NK-92 treated with Interleukin-12 subunit alpha and Interleukin-12 subunit beta, amount 100 ng/mL, for 24 hours (cell line): Measurements from ENCODE around the gene NLRP1.

Experiments used
- DNase-seq: peaks from one replicate; lab custom pipeline; 2025; lab: John Stamatoyannopoulos, UW

The NLRP1 gene

DNA sequence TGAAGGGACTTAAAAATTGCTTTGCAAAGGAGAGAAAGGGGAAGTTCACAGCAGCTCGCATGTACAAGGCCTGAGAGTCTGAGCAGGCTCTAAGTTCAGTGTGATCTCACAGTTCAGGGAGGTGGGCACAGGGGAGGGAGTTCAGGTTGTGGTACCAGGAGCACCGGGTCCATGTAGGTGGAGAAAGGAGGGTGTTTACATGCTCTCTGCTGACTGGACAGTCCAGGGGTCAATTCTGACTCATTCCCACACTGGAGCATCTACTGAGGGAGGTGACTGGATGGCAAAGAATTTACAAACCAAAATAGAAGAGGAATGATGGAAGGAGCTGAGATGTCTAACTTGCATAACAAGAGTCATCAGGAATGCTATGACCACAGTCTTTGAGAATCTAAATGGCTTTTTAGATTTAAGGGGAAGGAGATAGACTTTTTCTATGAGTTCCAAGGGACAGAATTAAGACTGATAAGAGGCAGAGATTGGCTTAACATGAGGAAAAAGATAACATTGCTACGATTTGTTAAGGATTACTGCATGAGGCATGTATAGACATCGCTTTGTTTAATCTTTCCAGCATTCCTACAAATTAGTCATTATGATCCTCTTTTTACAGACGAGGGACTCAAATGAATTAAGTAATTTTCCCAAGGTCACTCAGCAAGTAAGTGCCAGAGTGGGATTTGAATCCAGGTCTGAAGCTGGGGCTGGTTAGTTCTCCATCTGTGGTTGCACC lies 68.1 kb downstream of the NLRP1 start:
- no peak for DNase-seq

DNA sequence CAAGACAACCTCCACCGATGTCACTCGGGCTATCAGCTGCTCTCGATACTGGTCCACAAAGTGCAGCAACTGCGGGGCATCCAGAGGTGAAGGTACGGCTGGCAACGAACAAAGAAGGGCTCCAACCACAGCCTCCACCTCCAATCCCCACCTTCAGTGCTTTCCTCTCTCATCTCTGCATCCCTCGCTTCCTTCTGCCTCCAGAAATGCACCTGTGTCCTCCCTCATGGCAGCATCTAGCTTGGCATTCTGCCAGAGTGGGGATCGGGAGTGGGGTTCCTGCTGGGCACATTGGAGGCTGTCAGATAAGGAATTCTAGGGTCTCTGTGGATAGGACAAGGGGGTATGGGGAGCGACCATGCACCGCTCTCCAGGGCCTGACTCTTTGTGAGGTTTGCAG lies 69.3 kb downstream of the NLRP1 start:
- no peak for DNase-seq

DNA sequence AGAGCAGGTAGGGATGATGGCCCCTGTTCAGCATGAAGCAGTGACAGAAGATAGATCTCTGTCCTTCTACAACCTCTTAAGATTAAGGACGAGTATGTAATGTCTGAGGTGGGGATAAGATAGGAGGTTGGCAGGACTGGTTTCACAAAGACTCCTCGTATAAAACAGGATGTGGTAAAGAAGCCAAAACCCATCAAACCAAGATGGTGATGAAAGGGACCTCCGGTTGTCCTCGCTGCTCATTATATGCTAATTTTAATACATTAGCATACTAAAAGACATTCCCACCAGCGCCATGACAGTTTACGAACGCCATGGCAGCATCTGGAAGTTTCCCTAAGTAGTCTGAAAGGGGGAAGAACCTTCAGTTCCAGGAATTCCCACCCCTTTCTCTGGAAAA lies 70.7 kb downstream of the NLRP1 start:
- DNase-seq, result no peak

DNA sequence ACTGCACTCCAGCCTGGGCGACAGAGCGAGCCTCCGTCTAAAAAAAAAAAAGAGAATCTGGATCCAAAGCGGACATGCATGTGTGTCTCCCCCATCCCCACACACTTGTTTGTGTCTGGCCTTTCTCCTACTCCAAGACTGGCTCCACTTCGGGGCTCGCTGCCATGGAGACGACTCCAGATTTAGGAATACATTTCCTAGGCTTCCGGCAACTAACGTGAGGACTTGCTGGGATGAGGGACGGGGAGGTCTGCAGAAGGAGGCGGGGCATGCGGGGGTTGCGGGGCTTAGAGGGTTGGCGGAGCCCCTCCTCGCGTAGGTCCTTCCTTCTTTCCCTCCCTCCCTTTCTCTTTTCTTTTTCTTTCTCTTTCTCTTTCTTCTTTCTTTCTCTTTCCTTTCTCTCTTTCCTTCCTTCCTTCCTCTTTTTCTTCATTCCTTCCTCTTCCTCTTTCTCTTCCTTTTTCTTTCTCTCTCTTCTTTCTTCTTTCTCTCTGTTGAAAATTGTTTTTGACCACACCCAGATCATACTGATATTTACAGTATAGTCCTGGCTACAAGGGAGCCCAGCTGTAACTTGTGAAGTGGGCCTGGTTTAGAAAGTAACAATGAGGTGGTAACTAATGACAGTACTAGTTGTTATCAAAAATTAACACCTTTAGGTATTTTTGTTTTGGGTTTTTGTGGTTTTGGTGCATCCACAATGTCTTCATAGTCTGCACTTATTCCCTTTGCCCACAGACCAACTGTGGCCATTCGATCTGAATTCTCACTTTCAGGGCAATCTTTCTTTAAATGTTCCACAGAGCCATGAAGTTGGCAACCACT lies 72.7 kb downstream of the NLRP1 start:
- no peak for DNase-seq

DNA sequence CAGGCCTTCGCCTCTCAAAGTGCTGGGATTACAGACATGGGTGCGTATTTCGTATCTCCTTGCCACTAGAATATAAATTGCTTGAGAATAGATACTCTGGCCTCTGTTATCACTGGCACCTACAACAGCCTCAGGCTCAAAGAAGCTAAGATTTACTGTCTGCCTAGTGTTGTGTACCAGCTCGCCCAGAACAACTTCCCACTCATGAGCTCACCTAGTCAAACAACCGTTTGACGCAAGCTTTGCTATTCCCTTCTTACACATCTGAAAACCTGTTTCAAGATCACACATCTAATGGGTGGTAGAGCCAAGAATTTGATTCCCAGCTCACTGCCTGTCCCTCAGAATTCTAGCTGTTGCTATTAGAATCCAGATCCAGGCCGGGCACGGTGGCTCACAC lies 73.5 kb downstream of the NLRP1 start:
- DNase-seq, result no peak

DNA sequence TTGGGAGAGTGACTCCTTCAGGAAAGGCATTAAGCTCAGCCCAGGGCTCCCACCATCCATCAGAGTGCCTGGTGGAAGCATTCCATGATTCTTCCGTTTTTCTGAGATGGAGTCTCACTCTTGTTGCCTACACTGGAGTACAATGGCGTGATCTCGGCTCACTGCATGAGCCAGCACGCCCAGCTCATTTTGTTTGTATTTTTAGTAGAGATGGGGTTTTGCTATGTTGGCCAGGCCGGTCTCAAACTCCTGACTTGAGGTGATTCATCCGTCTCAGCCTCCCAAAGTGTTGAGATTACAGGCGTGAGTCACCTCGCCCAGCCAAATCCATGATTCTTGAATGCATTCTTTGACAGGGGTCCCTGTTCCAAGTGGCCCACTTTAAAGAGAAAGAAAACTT lies 74.8 kb downstream of the NLRP1 start:
- DNase-seq, result no peak

DNA sequence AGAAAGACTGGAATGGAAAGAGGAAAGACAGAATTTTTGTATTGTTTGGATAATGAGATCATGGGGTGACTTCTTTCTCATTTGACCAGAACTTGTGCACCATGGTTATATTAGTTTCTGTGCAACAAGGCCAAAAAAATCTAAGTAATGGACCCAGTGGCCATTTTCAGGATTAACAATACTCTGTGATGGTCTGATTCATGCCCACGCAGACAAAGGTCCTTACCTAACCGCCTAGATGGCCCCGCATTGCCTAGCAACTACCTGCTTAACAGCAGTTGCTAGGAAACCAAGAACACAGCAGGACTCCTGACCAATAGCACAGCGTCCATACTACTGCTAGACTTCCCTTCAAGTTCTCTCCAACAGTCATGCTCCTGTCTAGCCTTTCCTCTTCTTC lies 75.5 kb downstream of the NLRP1 start:
- no peak for DNase-seq

DNA sequence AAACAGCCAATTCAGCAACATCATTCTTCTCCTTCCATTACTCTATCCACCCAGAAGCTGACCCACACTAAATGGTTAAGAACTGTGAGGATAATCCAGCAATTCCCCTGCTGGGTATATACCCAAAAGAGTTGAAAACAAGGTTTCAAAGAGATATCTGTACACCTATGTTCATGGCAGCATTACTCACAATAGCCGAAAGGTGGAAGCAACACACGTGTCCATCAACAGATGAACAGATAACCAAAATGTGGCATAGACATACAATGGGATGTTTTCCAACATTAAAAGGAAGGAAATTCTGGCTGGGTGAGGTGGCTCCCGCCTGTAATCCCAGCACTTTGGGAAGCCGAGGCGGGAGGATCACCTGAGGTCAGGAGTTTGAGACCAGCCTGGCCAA lies 78.0 kb downstream of the NLRP1 start:
- DNase-seq, result no peak

DNA sequence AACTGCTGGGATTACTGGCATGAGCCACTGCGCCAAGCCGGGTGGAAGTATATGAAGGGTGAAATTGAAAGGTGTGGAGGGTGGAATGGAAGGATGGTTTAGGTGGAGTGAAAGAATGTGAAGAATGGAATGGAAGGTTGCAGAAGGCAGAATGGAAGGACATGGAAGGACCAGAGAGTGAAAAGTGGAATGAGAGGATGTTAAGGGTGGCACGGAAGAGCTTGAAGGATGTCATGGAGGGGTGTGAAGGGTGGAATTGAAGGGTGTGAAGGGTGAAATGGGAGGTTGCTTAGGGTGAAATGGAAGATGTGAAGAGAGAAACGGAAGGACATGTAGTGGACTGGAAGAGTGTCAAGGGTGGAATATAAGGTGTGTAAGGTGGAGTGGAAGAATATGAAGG lies 81.8 kb downstream of the NLRP1 start:
- DNase-seq, result no peak

DNA sequence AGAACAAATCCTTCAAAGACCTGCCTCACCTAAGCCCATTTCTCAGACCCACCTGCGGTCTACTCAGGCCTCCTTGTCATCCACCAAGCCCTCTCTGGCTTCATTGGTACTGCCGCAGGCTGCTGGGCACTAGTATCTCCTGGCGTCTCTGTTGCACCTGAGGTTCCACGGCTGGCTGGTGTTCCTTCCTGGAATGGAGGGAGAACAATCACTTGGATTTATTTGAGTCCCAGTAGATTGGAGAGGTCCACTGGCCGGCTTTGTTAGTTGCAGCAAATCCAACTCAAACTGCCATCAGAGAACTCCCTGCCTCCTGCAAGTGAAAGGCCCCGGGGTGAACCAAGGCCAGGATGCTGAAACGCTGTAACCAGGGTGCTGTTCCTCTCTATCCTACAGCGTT lies 82.6 kb downstream of the NLRP1 start:
- no peak for DNase-seq

DNA sequence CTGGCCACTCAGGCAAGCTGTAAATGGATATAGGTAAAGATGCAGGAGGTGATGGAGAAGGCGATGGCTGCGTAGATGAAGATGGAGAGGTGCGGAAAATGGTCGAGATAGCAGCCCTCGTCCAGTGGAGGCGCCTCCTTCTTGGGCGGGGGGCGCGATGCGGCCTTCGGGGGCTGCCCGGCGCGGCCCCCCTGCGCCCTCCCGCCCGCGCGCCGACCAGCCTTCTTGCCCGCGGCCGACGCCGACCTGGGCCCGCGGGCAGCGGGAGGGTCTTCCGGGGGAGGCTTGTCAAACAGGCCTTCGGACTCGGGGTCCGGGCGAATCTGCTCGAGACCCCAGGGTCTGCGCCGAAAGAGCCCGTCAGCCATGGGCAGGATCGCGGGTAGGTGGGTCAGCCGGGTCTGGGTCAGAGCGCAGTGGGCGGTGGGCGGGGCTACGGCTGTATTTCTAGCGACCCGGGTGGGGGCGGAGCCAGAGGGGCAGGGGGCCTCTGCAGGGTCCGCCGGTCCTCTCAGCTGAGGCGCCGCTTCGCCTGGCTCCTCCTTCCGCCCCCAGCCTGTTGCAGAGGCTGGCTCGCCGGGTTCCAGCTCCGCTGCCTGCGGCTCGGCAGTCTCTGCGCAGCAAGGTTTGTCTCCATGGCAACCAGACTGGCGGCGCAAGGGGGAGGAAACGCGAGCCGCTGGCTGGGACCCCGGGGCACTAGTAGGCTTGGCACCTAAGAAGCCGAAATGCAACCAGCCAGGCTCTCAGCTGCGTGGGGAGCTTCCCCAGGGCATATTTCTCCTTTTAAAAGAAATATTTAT lies 83.5 kb downstream of the NLRP1 start:
- no peak for DNase-seq

DNA sequence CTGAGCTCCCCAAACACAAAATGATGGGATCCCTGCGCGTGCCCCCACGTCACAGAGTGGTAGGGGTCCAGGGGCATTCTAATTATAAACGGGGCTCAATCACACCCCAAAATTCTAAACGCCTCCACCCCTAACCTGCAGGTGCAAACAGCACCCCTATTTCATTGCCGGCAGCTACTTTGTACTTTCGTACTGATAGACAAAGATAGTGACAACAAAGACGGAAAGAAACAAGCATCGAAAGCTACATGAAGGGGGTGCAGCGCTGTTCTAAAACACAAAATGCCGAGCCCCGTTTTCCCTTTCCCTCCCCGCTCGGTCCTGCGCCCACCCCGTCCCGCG lies 84.1 kb downstream of the NLRP1 start:
- no peak for DNase-seq

DNA sequence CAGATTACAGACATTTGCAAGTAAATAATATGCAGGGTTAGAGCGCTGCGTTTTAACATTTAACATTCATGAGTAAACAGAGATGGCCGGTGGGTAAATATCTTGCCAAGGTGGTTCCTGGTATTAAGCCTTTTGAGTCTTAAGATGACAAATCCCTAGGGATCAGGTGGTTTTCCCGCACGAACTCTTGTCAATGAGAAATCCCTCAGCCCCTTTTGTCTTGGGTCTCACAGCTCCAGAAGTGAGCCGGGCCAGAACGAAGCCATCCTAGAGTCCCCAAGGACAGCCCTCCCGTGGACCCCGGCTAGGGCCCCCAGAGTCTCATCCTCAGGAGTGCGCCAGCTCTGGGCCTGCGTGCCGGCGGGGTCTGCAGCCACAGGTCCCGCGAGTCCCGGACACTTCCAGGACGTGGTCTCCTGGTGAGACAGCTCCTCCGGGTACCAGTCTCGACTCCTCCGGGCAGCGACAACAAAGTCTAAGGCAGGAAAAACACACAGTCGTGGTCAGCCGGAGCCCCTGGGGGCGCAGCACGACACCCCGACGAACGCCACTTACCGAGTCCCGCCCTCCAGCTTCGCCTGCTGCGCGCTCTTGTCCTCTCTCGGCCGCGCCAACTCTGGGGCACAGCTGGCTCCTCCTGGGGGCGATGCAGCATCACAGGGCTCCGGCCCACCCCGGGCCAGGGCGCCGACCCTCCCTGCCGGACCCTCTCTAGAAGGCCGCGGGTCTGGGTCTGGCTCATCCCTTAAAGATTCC lies 84.7 kb downstream of the NLRP1 start:
- DNase-seq, result no peak

DNA sequence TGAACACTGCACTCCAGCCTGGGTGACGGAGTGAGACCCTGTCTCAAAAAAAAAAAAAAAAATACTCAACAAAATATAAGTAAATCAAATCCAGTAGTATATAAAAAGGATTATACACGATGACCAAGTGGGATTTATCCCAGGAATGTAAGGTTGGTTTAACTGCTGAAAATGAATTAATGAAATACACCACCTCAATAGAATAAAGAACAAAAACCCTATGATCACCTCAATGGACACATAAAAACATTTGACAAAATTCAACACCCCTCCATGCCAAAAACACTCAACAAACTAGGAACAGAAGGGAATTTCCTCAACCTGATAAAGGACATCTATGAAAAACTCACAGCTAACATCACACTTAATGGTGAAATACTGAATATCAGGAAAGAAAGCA lies 91.3 kb downstream of the NLRP1 start:
- no peak for DNase-seq

DNA sequence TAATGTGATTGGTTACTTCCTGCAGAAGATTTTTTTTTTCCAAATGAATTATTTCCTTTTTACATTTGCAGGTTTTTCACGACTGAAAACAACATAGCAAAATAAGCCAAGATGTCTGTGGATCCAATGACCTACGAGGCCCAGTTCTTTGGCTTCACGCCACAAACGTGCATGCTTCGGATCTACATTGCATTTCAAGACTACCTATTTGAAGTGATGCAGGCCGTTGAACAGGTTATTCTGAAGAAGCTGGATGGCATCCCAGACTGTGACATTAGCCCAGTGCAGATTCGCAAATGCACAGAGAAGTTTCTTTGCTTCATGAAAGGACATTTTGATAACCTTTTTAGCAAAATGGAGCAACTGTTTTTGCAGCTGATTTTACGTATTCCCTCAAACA lies 95.6 kb downstream of the NLRP1 start:
- DNase-seq, result no peak

DNA sequence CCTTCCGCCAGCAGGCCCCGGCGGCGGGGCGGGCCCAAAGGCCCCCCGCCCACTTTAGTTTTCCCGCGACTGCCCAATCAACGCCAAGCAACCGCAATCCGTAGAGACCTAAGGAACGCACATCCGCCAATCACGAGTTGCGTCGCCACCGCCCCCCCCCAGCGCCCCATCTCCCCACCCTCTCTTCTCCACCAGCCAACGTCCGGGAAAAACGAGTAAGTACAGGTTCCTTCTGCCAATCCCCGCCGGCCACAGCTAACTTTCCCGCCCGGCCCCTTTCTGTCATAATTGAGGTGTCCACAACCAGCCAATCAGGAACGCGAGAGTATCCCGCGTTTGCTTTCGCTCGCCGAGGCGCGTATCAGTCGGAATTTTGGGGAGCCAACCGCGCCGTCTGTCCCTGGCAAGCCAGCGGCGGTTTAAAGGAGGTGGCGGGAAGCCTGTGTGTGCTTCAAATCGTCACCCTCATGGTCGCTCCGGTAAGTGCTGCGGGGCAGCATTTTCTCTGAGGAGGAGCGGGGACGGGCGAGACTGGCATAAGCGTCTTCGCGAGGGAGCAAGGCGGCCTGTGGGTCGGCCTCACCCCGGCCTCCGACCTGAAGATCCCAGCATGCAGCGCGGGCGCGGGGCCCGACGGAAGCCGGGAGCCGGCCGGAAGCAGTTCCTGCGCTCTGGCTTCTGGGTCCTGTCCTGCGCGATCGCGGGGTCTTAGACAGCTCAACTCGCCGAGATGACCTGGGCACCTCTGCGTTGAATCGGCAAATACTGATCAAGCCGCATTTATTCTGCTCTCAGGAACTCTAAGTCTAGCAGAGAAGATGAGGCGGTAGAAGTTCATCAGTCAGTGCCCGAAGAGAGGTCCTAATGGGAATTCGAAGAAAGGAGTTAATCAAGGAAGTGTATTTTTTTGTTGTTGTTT lies 97.8 kb downstream of the NLRP1 start, which contains the start of gene MIS12:
Gene MIS12, plus strand, starts transcription at position 361 of the 919 bp plus-strand sequence. CDS start 2,297 bp downstream, outside the sequence.
- DNase-seq, result peak; percentile 91

DNA sequence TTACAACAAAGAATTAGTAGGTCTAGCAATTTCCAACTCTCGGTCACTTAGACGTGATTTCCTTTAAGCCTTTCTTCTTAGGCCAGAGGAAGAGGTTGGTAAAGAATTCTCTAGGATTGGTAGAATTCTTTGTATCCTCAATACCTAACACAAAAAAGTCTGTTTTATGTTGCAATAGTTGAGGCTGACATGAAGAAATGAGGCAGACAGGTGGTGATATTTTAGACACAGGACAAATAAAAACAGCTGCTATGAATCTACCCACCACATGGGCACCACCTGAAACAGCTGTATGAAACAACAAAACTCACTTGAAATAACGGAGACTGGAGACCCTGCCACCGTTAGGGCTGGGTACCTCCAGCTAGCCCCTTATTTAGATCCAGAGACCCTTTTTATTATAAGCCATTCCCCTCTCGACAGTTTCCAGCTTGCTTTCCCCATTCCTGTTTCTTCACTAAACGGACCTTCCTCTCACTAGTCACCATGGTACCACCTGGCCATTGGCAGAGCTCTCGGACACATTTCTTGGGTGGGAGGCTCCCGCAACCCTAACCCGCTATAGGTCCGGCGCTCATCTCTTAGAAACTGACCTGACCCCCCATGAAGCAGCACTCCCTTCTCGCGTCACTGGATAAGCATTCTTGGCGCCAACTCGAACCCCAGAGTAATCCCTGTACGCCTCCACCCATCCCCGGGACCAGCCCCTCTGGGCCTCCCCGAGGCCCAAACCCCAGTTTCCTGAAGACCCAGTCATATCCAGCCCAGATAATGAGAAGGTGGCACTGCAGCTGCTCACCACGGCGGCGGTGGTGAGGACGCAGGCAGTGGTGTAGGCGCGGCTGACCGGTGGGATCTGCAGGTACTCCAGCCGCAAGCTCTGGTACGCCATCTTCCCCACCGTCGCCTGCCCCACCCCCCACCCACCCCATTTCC lies 98.8 kb downstream of the NLRP1 start, which contains the start of gene DERL2:
Gene DERL2, minus strand, starts transcription at position 909 of the 936 bp plus-strand sequence. Its CDS starts 17 bp downstream, at position 892.
- DNase-seq, result no peak

DNA sequence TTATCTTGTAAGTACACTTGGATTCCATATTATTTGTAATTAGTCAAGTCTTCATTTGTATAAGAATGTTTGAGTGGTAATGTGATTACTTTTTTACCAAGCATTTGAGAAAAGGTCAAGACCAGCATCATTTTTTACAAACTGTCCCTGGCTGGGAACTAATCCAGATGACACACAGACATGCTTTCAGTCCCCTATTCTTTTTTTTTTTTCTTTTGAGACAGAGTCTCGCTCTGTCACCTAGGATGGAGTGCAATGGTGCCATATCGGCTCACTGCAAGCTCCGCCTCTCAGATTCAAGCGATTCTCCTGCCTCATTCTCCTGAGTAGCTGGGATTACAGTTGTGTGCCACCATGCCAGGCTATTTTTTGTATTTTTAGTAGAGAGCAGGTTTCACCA lies 102.9 kb downstream of the NLRP1 start:
- DNase-seq, result no peak

DNA sequence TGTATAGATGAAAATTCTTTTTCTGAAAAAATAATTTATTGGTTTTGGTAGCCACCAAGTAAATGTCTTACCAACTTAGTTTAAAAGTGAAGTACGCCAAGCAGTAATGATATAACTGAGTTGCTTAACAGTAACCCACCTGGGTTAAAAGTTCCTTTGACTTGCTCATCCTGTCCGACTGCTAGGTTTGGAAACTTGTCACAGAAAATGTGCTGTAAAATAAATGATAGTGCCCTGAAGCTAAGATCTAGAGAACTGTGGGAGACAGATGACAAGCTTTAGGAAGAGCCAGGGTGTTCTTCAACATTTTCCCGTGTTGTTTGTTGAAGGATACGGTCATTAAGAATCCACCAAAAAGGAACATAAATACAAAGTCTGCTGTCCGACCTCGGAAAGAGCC lies 103.3 kb downstream of the NLRP1 start:
- DNase-seq, result no peak

DNA sequence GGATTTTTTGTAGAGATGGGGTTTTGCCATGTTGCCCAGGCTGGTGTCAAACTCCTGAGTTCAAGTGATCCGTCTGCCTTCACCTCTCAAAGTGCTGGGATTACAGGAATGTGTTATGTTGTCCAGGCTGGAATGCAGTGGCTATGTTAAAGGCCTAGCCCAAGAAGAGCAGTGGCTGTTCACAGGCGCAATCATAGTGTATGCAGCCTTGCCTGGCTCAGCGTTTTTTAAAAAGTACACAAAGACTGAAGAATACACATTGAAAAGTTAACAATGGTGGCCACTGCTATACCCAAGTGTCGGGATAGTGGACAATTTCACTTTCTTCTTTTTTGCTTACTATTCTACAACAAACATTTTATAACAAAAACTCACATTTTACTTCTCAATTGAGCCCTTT lies 105.3 kb downstream of the NLRP1 start:
- DNase-seq, result no peak
